ENCODE measurements around the gene RPGRIP1L.

DNA sequence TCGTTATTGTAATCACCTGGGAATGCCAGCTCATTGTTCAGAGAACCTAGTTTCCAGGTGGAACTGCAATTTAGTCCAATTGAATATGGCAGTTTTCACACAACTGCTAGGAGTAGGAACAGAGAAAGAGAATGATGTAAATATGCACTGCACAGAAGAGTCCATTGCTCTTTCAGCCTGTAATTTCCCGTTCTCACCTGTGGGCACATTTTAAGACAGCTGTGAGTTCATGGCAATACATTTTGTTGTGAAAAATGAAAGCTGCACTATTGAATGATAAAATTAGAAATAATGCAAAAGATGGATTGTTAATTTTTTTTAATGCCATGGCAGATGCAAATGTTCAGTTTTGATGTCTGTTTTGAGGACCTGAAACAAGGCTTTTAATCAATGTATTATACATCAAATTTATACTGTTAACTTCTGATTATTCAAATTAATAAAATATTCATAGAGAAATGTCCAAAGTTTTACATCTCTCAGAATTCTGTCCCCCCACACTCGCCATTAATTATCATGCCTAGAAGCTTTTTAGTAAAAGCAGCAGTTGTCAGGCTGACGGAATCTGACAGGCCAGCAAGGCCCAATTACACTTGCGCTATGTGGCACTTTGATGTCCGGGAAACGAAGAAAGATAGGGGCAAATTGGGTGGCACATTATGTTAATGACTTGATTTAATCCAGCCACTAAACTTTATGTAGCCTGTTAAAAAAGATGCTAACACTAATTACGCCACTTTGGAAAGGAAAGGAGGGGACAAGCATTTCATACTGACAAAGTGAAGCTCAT, 72.2 kb downstream of the RPGRIP1L start:
- TF ChIP-seq, protein P1, sequence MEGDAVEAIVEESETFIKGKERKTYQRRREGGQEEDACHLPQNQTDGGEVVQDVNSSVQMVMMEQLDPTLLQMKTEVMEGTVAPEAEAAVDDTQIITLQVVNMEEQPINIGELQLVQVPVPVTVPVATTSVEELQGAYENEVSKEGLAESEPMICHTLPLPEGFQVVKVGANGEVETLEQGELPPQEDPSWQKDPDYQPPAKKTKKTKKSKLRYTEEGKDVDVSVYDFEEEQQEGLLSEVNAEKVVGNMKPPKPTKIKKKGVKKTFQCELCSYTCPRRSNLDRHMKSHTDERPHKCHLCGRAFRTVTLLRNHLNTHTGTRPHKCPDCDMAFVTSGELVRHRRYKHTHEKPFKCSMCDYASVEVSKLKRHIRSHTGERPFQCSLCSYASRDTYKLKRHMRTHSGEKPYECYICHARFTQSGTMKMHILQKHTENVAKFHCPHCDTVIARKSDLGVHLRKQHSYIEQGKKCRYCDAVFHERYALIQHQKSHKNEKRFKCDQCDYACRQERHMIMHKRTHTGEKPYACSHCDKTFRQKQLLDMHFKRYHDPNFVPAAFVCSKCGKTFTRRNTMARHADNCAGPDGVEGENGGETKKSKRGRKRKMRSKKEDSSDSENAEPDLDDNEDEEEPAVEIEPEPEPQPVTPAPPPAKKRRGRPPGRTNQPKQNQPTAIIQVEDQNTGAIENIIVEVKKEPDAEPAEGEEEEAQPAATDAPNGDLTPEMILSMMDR (IDR thresholded peaks at IDR 0.05) = no peak
- no peak for TF ChIP-seq POLR2A (IDR thresholded peaks at IDR 0.05)
